HepG2 (cell line): ENCODE results near the gene CNPY1. TPM values are rescaled to one million over a fixed set of nuclear protein-coding genes. Genes with fewer than 3 reads are reported as not detected.

Experiments used
- ATAC-seq: fragments of 200-7000 bp; cut with Tn5 transposase; 3 replicates; pipeline ENCODE4 v1.9.1; 2020; ENCODE audit warnings: mild to moderate bottlenecking, moderate library complexity
- BruUV-seq: library from RNA; stranded (reverse); fragments of 400-500 nt; replicated peaks from 2 replicates; lab custom pipeline; 2021; lab: Mats Ljungman, UMichigan
- CTCF ChIA-PET: fragments of 300-600 bp; formaldehyde crosslinking; extraction: SDS; loops from one replicate; lab custom pipeline; 2021; ENCODE audit warnings: low total read pairs, inconsistent platforms, low intra/inter-chr PET ratio; lab: Yijun Ruan, JAX
- POLR2A ChIA-PET: fragments of 350-600 bp; sonication (Branson Sonifier 250); formaldehyde crosslinking; loops from one replicate; lab custom pipeline; 2020; ENCODE audit warnings: antibody characterized with exemption, inconsistent platforms; lab: Yijun Ruan, JAX
- DNase-seq: peaks from one replicate; pipeline ENCODE4 v3.0.0-alpha.2; 2015; ENCODE audit warnings: low spot score
- FAIRE-seq: peaks from 3 replicates; lab custom pipeline; 2011; peaks lifted over from hg19 to GRCh38; lab: Jason Lieb, UNC
- H2AFZ ChIP-seq: one replicate; pipeline ENCODE4 v1.6.1; 2011; ENCODE audit warnings: low read length, inconsistent platforms
- H3K27ac ChIP-seq: fragments of 300-600 bp; 3 replicates; pipeline ENCODE4 v1.8.0; 2011; ENCODE audit warnings: mixed run types, mild to moderate bottlenecking, mixed read lengths, low read length, inconsistent platforms; ENCODE audit not compliant: insufficient read depth; ENCODE audit errors: extremely low read length
- H3K27me3 ChIP-seq, 2 experiments: fragments of 200-600 bp in 1 of 2; 2 replicates in 1 of 2; 3 replicates in 1 of 2; pipeline versions ENCODE4 v1.6.0 to v1.8.0; 2011; ENCODE audit warnings: low read length in 2 of 2, mild to moderate bottlenecking in 2 of 2, moderate library complexity in 2 of 2, inconsistent platforms in 1 of 2; ENCODE audit not compliant: insufficient read depth in 2 of 2, control insufficient read depth in 1 of 2
- H3K36me3 ChIP-seq, 2 experiments: fragments of 200-600 bp in 1 of 2; replicated peaks in 1 of 2; 2 replicates in 1 of 2; 3 replicates in 1 of 2; pipeline versions ENCODE4 v1.5.1 to v1.8.0; 2011; ENCODE audit warnings: low read length in 2 of 2, inconsistent platforms in 1 of 2; ENCODE audit not compliant: insufficient read depth in 2 of 2, control insufficient read depth in 1 of 2
- H3K4me1 ChIP-seq: 2 replicates; pipeline ENCODE4 v1.5.1; 2012; ENCODE audit warnings: low read length, inconsistent platforms; ENCODE audit not compliant: insufficient read depth
- H3K4me2 ChIP-seq: 2 replicates; pipeline ENCODE4 v1.6.0; 2011; ENCODE audit warnings: low read depth, low read length, inconsistent platforms
- H3K4me3 ChIP-seq, 3 experiments: fragments of 200-600 bp in 1 of 3; sonication (generic), shearing (Covaris generic) in 1 of 3; replicated peaks in 1 of 3; 2 replicates each; pipeline ENCODE4 v1.5.1; 2011 to 2016; ENCODE audit warnings: low read length in 3 of 3, inconsistent platforms in 2 of 3, low read depth in 2 of 3, mild to moderate bottlenecking in 2 of 3, control low read depth in 1 of 3, mixed read lengths in 1 of 3; ENCODE audit not compliant: insufficient read depth in 1 of 3
- H3K79me2 ChIP-seq: one replicate; pipeline ENCODE4 v1.6.1; 2011; ENCODE audit warnings: low read length, inconsistent platforms; ENCODE audit not compliant: insufficient read depth
- H3K9ac ChIP-seq: 2 replicates; pipeline ENCODE4 v1.6.0; 2011; ENCODE audit warnings: mild to moderate bottlenecking, low read depth, low read length, inconsistent platforms; ENCODE audit not compliant: insufficient read depth
- H3K9me3 ChIP-seq: 2 replicates; pipeline ENCODE4 v1.5.1; 2012; ENCODE audit warnings: mild to moderate bottlenecking, low read length
- H4K20me1 ChIP-seq: 2 replicates; pipeline ENCODE4 v1.6.0; 2011; ENCODE audit warnings: inconsistent platforms, mild to moderate bottlenecking, low read length, moderate library complexity; ENCODE audit not compliant: insufficient read depth
- CTCF ChIP-seq: sonication (generic); formaldehyde crosslinking; IDR thresholded peaks from 2 replicates; pipeline ENCODE4 v1.5.0; 2020; ENCODE audit warnings: mild to moderate bottlenecking, missing genetic modification reagents, moderate library complexity
- RFXAP ChIP-seq: sonication (generic); formaldehyde crosslinking; IDR thresholded peaks from 2 replicates; pipeline ENCODE4 v1.4.0; 2020; ENCODE audit warnings: missing genetic modification reagents, borderline replicate concordance
- STAG1 ChIP-seq: sonication (generic); formaldehyde crosslinking; IDR thresholded peaks from 2 replicates; pipeline ENCODE4 v1.4.0; 2020; ENCODE audit warnings: missing genetic modification reagents
- ZNF816 ChIP-seq: sonication (generic); formaldehyde crosslinking; IDR thresholded peaks from 2 replicates; pipeline ENCODE4 v1.8.0; 2022; ENCODE audit warnings: missing genetic modification reagents, mild to moderate bottlenecking, borderline replicate concordance
- WGBS: methylation state at CpG from one replicate; pipeline ENCODE4 v1.1.6; 2017; ENCODE audit warnings: low lambda C conversion rate; 5-methylcytosine and 5-hydroxymethylcytosine counted together
- in situ Hi-C: cut with HindIII; loops from 2 replicates; pipeline ENCODE4 v1.10.0; 2017; ENCODE audit warnings: low pct_unique_long_range_greater_than_20kb; ENCODE audit not compliant: extremely low pct_ligation_motif_present
- intact Hi-C: fragments of 100-400 bp; cut with micrococcal nuclease; formaldehyde crosslinking; loops from one replicate; pipeline ENCODE4 v1.10.0; 2022; ENCODE audit not compliant: unreplicated experiment
- polyA plus RNA-seq, 8 experiments: library from polyadenylated mRNA; depleted of rRNA in 3 of 8; stranded (reverse) in 7 of 8; unstranded in 1 of 8; fragments of >200 nt; fragmentation: Illumina TruSeq in 4 of 8; extraction: Trizol in 4 of 8; gene quantifications; 2 replicates each; pipeline versions ENCODE4 v1.2.1 to v1.2.3, GENCODE V29; 2011 to 2016; ENCODE audit warnings: low read depth in 4 of 8, missing spikeins in 1 of 8, mixed read lengths in 1 of 8; ENCODE audit not compliant: insufficient read depth in 1 of 8
- total RNA-seq, 5 experiments: library from RNA; depleted of rRNA; stranded (reverse); fragments of >200 nt; fragmentation: Illumina TruSeq; extraction: Trizol; gene quantifications; 2 replicates each; pipeline ENCODE4 v1.2.3, GENCODE V29; 2016; ENCODE audit warnings: low read depth in 1 of 5
- TF ChIP-seq, protein P1 (sequence below): IDR thresholded peaks from 2 replicates; pipeline ENCODE4 v1.6.1; 2016; ENCODE audit warnings: missing genetic modification reagents, missing compliant biosample characterization

The CNPY1 gene
- total and polyA plus RNA-seq, 2 of the 13 experiments (the other 11 are each of a cell fraction or from before 2014, with no cell fraction given): not detected

GRCh38 chr7:155526225-155526624, 20.1 kb downstream of the CNPY1 start (continued):
- TF ChIP-seq RFXAP (CRISPR knock-in tag): no peak
- TF ChIP-seq, protein P1, sequence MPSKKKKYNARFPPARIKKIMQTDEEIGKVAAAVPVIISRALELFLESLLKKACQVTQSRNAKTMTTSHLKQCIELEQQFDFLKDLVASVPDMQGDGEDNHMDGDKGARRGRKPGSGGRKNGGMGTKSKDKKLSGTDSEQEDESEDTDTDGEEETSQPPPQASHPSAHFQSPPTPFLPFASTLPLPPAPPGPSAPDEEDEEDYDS (CRISPR knock-in tag): no peak

GRCh38 chr7:155524018-155524556, 22.3 kb downstream of the CNPY1 start:
- H3K27ac ChIP-seq: no peak overlapping the region
- DNase-seq: no peak
- intact Hi-C loops: no loop called here

More at GRCh38 chr7:155524018-155524556, 22.3 kb downstream of the CNPY1 start:
- TF ChIP-seq STAG1 (CRISPR knock-in tag) (0 out of 2 replicates have a peak, but pooled peaks have one; percentile 10), CTCF (CRISPR knock-in tag) (0 out of 2 replicates have a peak, but pooled peaks have one; percentile 8), ZNF816 (CRISPR knock-in tag) (no peak)
- Histone ChIP-seq H3K4me1 (no peaks in the 10 kb centered on the region), H3K9ac (no peak overlapping the region), H3K79me2 (no peaks in the 10 kb centered on the region), H3K4me2 (no peak overlapping the region), H3K4me3 (no peak overlapping the region), H3K36me3 (no peaks in the 10 kb centered on the region), H2AFZ (no peak overlapping the region), H4K20me1 (no peaks in the 10 kb centered on the region), H3K27me3 (peaks cover 4 to 70% of the 10 kb centered on the region in 2 experiments; a peak in 4 of 5 replicates), H3K9me3 (no peaks in the 10 kb centered on the region)
- WGBS: 39% methylated on average over 10 of the region's 11 CpGs
- ChIA-PET CTCF (no interaction called here), POLR2A (no interaction called here)
- ATAC-seq (no peak), FAIRE-seq (no peak)
- in situ Hi-C loops: no loop called here
- BruUV-seq: no TSS peak
